HEK293 (cell line): ENCODE results near the gene PRDM15.

ENCODE experiments used
- BCL11A ChIP-seq: fragments of 450-650 bp; formaldehyde crosslinking; IDR thresholded peaks from 2 replicates; pipeline ENCODE4 v1.5.1; 2016; ENCODE audit warnings: low read depth, missing biosample characterization, missing genetic modification characterization
- HOXC10 ChIP-seq: sonication (generic); formaldehyde crosslinking; IDR thresholded peaks from 2 replicates; pipeline ENCODE4 v1.8.1; 2023; ENCODE audit warnings: mild to moderate bottlenecking, missing genetic modification reagents
- INSM2 ChIP-seq: fragments of 450-650 bp; formaldehyde crosslinking; IDR thresholded peaks from 2 replicates; pipeline ENCODE4 v1.5.1; 2016; ENCODE audit warnings: missing biosample characterization, missing genetic modification characterization
- KLF16 ChIP-seq: fragments of 450-650 bp; formaldehyde crosslinking; IDR thresholded peaks from 2 replicates; pipeline ENCODE4 v1.5.1; 2017; ENCODE audit warnings: missing biosample characterization, missing genetic modification characterization
- MEIS1 ChIP-seq: sonication (generic); formaldehyde crosslinking; IDR thresholded peaks from 2 replicates; pipeline ENCODE4 v1.8.1; 2022; ENCODE audit warnings: missing genetic modification reagents, mild to moderate bottlenecking, borderline replicate concordance
- MZF1 ChIP-seq: fragments of 450-650 bp; formaldehyde crosslinking; IDR thresholded peaks from 2 replicates; pipeline ENCODE4 v1.5.1; 2017; ENCODE audit warnings: missing biosample characterization, missing genetic modification characterization, borderline replicate concordance
- PATZ1 ChIP-seq: fragments of 450-650 bp; formaldehyde crosslinking; IDR thresholded peaks from 2 replicates; pipeline ENCODE4 v1.5.1; 2016; ENCODE audit warnings: missing biosample characterization, missing genetic modification characterization
- PRDM2 ChIP-seq: fragments of 450-650 bp; formaldehyde crosslinking; IDR thresholded peaks from 2 replicates; pipeline ENCODE4 v1.5.1; 2016; ENCODE audit warnings: missing biosample characterization, missing genetic modification characterization, borderline replicate concordance
- SALL2 ChIP-seq: fragments of 450-650 bp; formaldehyde crosslinking; IDR thresholded peaks from 2 replicates; pipeline ENCODE4 v1.5.0; 2017; ENCODE audit warnings: missing biosample characterization, mild to moderate bottlenecking, missing genetic modification characterization, borderline replicate concordance
- SCRT1 ChIP-seq: fragments of 450-650 bp; formaldehyde crosslinking; IDR thresholded peaks from 2 replicates; pipeline ENCODE4 v1.5.1; 2016; ENCODE audit warnings: missing biosample characterization, missing genetic modification characterization, borderline replicate concordance
- SCRT2 ChIP-seq: fragments of 450-650 bp; formaldehyde crosslinking; IDR thresholded peaks from 2 replicates; pipeline ENCODE4 v1.5.1; 2016; ENCODE audit warnings: missing biosample characterization, missing genetic modification characterization
- SETDB1 ChIP-seq: IDR thresholded peaks from one replicate; pipeline ENCODE4 v1.6.1; 2017; ENCODE audit warnings: mild to moderate bottlenecking, low read length, moderate library complexity, mixed read lengths; ENCODE audit not compliant: insufficient read length
- SP7 ChIP-seq: fragments of 450-650 bp; formaldehyde crosslinking; IDR thresholded peaks from 2 replicates; pipeline ENCODE4 v1.5.1; 2016; ENCODE audit warnings: missing biosample characterization, missing genetic modification characterization
- ZBTB26 ChIP-seq: fragments of 450-650 bp; formaldehyde crosslinking; optimal IDR thresholded peaks from 2 replicates; pipeline ENCODE3; 2016; ENCODE audit warnings: missing biosample characterization, mild to moderate bottlenecking, missing genetic modification characterization
- ZNF16 ChIP-seq: fragments of 450-650 bp; formaldehyde crosslinking; IDR thresholded peaks from 2 replicates; pipeline ENCODE4 v1.5.1; 2016; ENCODE audit warnings: low read depth, missing biosample characterization, missing genetic modification characterization
- ZNF214 ChIP-seq: fragments of 450-650 bp; formaldehyde crosslinking; IDR thresholded peaks from 2 replicates; pipeline ENCODE4 v1.5.1; 2017; ENCODE audit warnings: missing biosample characterization, mild to moderate bottlenecking, missing genetic modification characterization, borderline replicate concordance
- ZNF473 ChIP-seq: fragments of 450-650 bp; formaldehyde crosslinking; IDR thresholded peaks from 2 replicates; pipeline ENCODE4 v1.5.1; 2017; ENCODE audit warnings: missing biosample characterization, missing genetic modification characterization
- ZNF596 ChIP-seq: fragments of 450-650 bp; IDR thresholded peaks from 2 replicates; pipeline ENCODE4 v1.5.0; 2018; ENCODE audit warnings: missing biosample characterization, mild to moderate bottlenecking, missing genetic modification characterization, moderate library complexity
- ZNF639 ChIP-seq: fragments of 450-650 bp; formaldehyde crosslinking; IDR thresholded peaks from 2 replicates; pipeline ENCODE4 v1.5.1; 2016; ENCODE audit warnings: missing biosample characterization, missing genetic modification characterization
- ZNF670 ChIP-seq: fragments of 450-650 bp; formaldehyde crosslinking; IDR thresholded peaks from 2 replicates; pipeline ENCODE4 v1.5.1; 2016; ENCODE audit warnings: missing biosample characterization, missing genetic modification characterization, low read depth
- ZNF707 ChIP-seq: fragments of 450-650 bp; formaldehyde crosslinking; IDR thresholded peaks from 2 replicates; pipeline ENCODE4 v1.5.1; 2016; ENCODE audit warnings: missing biosample characterization, missing genetic modification characterization
- ZSCAN16 ChIP-seq: fragments of 450-650 bp; formaldehyde crosslinking; IDR thresholded peaks from 2 replicates; pipeline ENCODE4 v1.5.1; 2016; ENCODE audit warnings: missing biosample characterization, missing genetic modification characterization
- TF ChIP-seq, protein P1 (sequence below): fragments of 450-650 bp; formaldehyde crosslinking; IDR thresholded peaks from 2 replicates; pipeline ENCODE4 v1.5.1; 2016; ENCODE audit warnings: missing biosample characterization, missing genetic modification characterization

Gene PRDM15

GRCh38 chr21:41783476-41784180, 95.5 kb downstream of the PRDM15 start (continued):
- TF ChIP-seq KLF16 (peak; percentile 63), SALL2 (tag by site-specific recombination) (no peak), PRDM2 (tag by site-specific recombination) (no peak), ZBTB26 (tag by site-specific recombination) (peak; percentile 29), SCRT1 (tag by site-specific recombination) (peak; percentile 91), ZNF214 (no peak), ZNF473 (no peak), MEIS1 (CRISPR knock-in tag) (peak; percentile 92), ZSCAN16 (tag by site-specific recombination) (0 out of 2 replicates have a peak, but pooled peaks have one; percentile 55), BCL11A (tag by site-specific recombination) (peak; percentile 47; the same call in 1 of the 2 replicates), INSM2 (no peak), ZNF707 (tag by site-specific recombination) (no peak), ZNF596 (tag by site-specific recombination) (peak; percentile 69), SP7 (tag by site-specific recombination) (peak; percentile 98), ZNF639 (tag by site-specific recombination) (no peak), ZNF16 (tag by site-specific recombination) (no peak), SETDB1 (peak; percentile 51), PATZ1 (tag by site-specific recombination) (peak; percentile 58; the same call in 1 of the 2 replicates), MZF1 (tag by site-specific recombination) (no peak), SCRT2 (tag by site-specific recombination) (peak; percentile 95), HOXC10 (CRISPR knock-in tag) (0 out of 2 replicates have a peak, but pooled peaks have one; percentile 81), ZNF670 (no peak)
- TF ChIP-seq, protein P1, sequence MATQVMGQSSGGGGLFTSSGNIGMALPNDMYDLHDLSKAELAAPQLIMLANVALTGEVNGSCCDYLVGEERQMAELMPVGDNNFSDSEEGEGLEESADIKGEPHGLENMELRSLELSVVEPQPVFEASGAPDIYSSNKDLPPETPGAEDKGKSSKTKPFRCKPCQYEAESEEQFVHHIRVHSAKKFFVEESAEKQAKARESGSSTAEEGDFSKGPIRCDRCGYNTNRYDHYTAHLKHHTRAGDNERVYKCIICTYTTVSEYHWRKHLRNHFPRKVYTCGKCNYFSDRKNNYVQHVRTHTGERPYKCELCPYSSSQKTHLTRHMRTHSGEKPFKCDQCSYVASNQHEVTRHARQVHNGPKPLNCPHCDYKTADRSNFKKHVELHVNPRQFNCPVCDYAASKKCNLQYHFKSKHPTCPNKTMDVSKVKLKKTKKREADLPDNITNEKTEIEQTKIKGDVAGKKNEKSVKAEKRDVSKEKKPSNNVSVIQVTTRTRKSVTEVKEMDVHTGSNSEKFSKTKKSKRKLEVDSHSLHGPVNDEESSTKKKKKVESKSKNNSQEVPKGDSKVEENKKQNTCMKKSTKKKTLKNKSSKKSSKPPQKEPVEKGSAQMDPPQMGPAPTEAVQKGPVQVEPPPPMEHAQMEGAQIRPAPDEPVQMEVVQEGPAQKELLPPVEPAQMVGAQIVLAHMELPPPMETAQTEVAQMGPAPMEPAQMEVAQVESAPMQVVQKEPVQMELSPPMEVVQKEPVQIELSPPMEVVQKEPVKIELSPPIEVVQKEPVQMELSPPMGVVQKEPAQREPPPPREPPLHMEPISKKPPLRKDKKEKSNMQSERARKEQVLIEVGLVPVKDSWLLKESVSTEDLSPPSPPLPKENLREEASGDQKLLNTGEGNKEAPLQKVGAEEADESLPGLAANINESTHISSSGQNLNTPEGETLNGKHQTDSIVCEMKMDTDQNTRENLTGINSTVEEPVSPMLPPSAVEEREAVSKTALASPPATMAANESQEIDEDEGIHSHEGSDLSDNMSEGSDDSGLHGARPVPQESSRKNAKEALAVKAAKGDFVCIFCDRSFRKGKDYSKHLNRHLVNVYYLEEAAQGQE (tag by site-specific recombination), result no peak
